Aorta (tissue), 5 donors: ENCODE data around the gene ZNHIT1. TPM values are rescaled to one million over a fixed set of nuclear protein-coding genes. Genes with fewer than 3 reads are reported as not detected.
"Not testable (repeated sequence)": the region's sequence is repeated elsewhere in the genome, so short reads cannot be mapped to it uniquely, and the experiment has no call there.

Experiments
- ATAC-seq: fragments of 200-7000 bp; cut with Tn5 transposase; one replicate; pipeline ENCODE4 v1.9.1; 2022; ENCODE audit warnings: moderate library complexity; ENCODE audit not compliant: low FRiP score
- DNase-seq, 2 donors: peaks; one replicate each; pipeline ENCODE4 v3.0.0-alpha.2; 2020
- H3K27ac ChIP-seq, 2 donors: one replicate each; pipeline ENCODE4 v1.5.1; 2013; ENCODE audit warnings: low read length in 2 of 2, mild to moderate bottlenecking in 2 of 2, moderate library complexity in 2 of 2, control low read depth in 1 of 2, inconsistent platforms in 1 of 2, low read depth in 1 of 2
- H3K27me3 ChIP-seq, 2 donors: one replicate each; pipeline ENCODE4 v1.6.1; 2013; ENCODE audit warnings: control low read depth in 1 of 2, low read length in 1 of 2, mild to moderate bottlenecking in 1 of 2, moderate library complexity in 1 of 2; ENCODE audit not compliant: insufficient read depth in 2 of 2, control insufficient read depth in 1 of 2
- H3K36me3 ChIP-seq, 2 donors: one replicate each; pipeline ENCODE4 v1.6.1; 2013; ENCODE audit warnings: control low read depth in 1 of 2, low read length in 1 of 2, mild to moderate bottlenecking in 1 of 2; ENCODE audit not compliant: insufficient read depth in 2 of 2, control insufficient read depth in 1 of 2
- H3K4me1 ChIP-seq, 2 donors: one replicate each; pipeline ENCODE4 v1.6.1; 2013; ENCODE audit warnings: low read length in 2 of 2, control low read depth in 1 of 2, mild to moderate bottlenecking in 1 of 2, moderate library complexity in 1 of 2; ENCODE audit not compliant: insufficient read depth in 2 of 2, control insufficient read depth in 1 of 2
- H3K4me3 ChIP-seq, 2 donors: one replicate each; pipeline ENCODE4 v1.5.1; 2013; ENCODE audit warnings: low read length in 2 of 2, control low read depth in 1 of 2, mild to moderate bottlenecking in 1 of 2
- H3K9me3 ChIP-seq: one replicate; pipeline ENCODE4 v1.6.1; 2013; ENCODE audit warnings: mild to moderate bottlenecking, low read length; ENCODE audit not compliant: control insufficient read depth
- WGBS, 2 donors: extraction: QIAGEN DNeasy Blood & Tissue Kit; methylation state at CpG; one replicate each; pipeline ENCODE4 v1.1.7; 2013; 5-methylcytosine and 5-hydroxymethylcytosine counted together
- intact Hi-C, 2 donors: fragments of 100-400 bp; cut with DNase I; formaldehyde crosslinking; loops; one replicate each; pipeline versions ENCODE4 v1.14.2 to v1.15.0; 2022
- polyA plus RNA-seq, 2 donors: library from polyadenylated mRNA; stranded (reverse); fragments of 200-250 nt; gene quantifications; one replicate each; pipeline ENCODE4 v1.2.3, GENCODE V29; 2013
- total RNA-seq, 2 donors: library from RNA; stranded (reverse); fragmentation: NEBNext Ultra II Directional; extraction: Animal tissue kit (Norgen Biotek cat#: 25700); gene quantifications; one replicate each; pipeline ENCODE4 v1.2.1, GENCODE V29; 2021
- donor health status: healthy with polysubstance abuse.
- donor health status: Bipolar disorder and iron deficiency.
- donor health status: DM: no; HTN: no; CAD: no.
- donor health status: DM: no; HTN: no; CAD: no.
- donor health status: DM: yes; HTN: yes; CAD: no.

ZNHIT1 gene
- total and polyA plus RNA-seq, 4 donors = 48.7 to 114 (median 75.1) TPM

- H3K4me1 ChIP-seq, ATAC-seq, H3K9me3 ChIP-seq, H3K27me3 ChIP-seq, H3K36me3 ChIP-seq, H3K27ac ChIP-seq, DNase-seq, H3K4me3 ChIP-seq, intact Hi-C loops: not testable (repeated sequence)
- 78 to 87% methylated on average over 5 of the region's 5 CpGs for WGBS, 2 donors
Measured at GRCh38 chr7:101253199-101253598, 35.2 kb downstream of the ZNHIT1 start.

GRCh38 chr7:101255796-101256195 is 37.8 kb downstream of the ZNHIT1 start:
- intact Hi-C loops = no loop called here

GRCh38 chr7:101258243-101258731 is 40.3 kb downstream of the ZNHIT1 start:
- H3K27ac ChIP-seq = no peak overlapping the region
- ATAC-seq (no peak), DNase-seq (no peak)
- H3K9me3 ChIP-seq = no peaks in the 10 kb centered on the region
- no peaks in the 10 kb centered on the region for H3K4me1 ChIP-seq
- no peaks in the 10 kb centered on the region for H3K27me3 ChIP-seq
- 37 to 43% methylated on average over 7 of the region's 7 CpGs for WGBS, 2 donors
- H3K4me3 ChIP-seq = no peak overlapping the region
- intact Hi-C loops = no loop called here
- no peaks in the 10 kb centered on the region for H3K36me3 ChIP-seq

More at GRCh38 chr7:101255796-101256195, 37.8 kb downstream of the ZNHIT1 start:
- 28 to 38% methylated on average over 4 of the region's 4 CpGs for WGBS, 2 donors
- Histone ChIP-seq H3K27ac (no peak overlapping the region), H3K4me1 (no peaks in the 10 kb centered on the region), H3K4me3 (no peak overlapping the region), H3K36me3 (no peaks in the 10 kb centered on the region), H3K9me3 (no peaks in the 10 kb centered on the region), H3K27me3 (no peaks in the 10 kb centered on the region)
- ATAC-seq (no peak), DNase-seq (no peak)

GRCh38 chr7:101264102-101264706 is 46.2 kb downstream of the ZNHIT1 start:
- H3K27me3 ChIP-seq, H3K4me3 ChIP-seq, ATAC-seq, H3K9me3 ChIP-seq, H3K4me1 ChIP-seq, DNase-seq, H3K36me3 ChIP-seq, H3K27ac ChIP-seq, intact Hi-C loops: not testable (repeated sequence)
- 45 to 48% methylated on average over 6 of the region's 6 CpGs for WGBS, 2 donors

- Histone ChIP-seq H3K4me3 (no peak overlapping the region), H3K4me1 (no peaks in the 10 kb centered on the region), H3K36me3 (no peaks in the 10 kb centered on the region), H3K27ac (no peak overlapping the region), H3K27me3 (no peaks in the 10 kb centered on the region), H3K9me3 (no peaks in the 10 kb centered on the region)
- ATAC-seq = no peak
- no peak for DNase-seq
- 82 to 84% methylated on average over 17 of the region's 17 CpGs for WGBS, 2 donors
- intact Hi-C loops = no loop called here
Measured at GRCh38 chr7:101265622-101266516, 47.9 kb downstream of the ZNHIT1 start.

- ATAC-seq (no peak), DNase-seq (no peak)
- H3K4me1 ChIP-seq = no peaks in the 10 kb centered on the region
- H3K4me3 ChIP-seq = no peak overlapping the region
- H3K27ac ChIP-seq = no peak overlapping the region
- H3K27me3 ChIP-seq = no peaks in the 10 kb centered on the region
- intact Hi-C loops = no loop called here
- 85 to 90% methylated on average over 21 of the region's 21 CpGs for WGBS, 2 donors
- H3K9me3 ChIP-seq = no peaks in the 10 kb centered on the region
- H3K36me3 ChIP-seq = no peaks in the 10 kb centered on the region
Measured at GRCh38 chr7:101269664-101270063, 51.7 kb downstream of the ZNHIT1 start.

- intact Hi-C loops = no loop called here
- Histone ChIP-seq H3K27ac (no peak overlapping the region), H3K36me3 (no peaks in the 10 kb centered on the region), H3K4me3 (no peak overlapping the region), H3K9me3 (no peaks in the 10 kb centered on the region), H3K27me3 (no peaks in the 10 kb centered on the region), H3K4me1 (no peaks in the 10 kb centered on the region)
- ATAC-seq (no peak), DNase-seq (no peak)
- WGBS, 2 donors = 53 to 58% methylated on average over 5 of the region's 5 CpGs
Measured at GRCh38 chr7:101271021-101271420, 53.1 kb downstream of the ZNHIT1 start.

GRCh38 chr7:101273206-101273605 is 55.2 kb downstream of the ZNHIT1 start:
- DNase-seq (no peak), ATAC-seq (no peak)
- intact Hi-C loops = no loop called here
- Histone ChIP-seq H3K27me3 (no peaks in the 10 kb centered on the region), H3K27ac (no peak overlapping the region), H3K36me3 (no peaks in the 10 kb centered on the region), H3K4me3 (no peak overlapping the region), H3K4me1 (no peaks in the 10 kb centered on the region), H3K9me3 (no peaks in the 10 kb centered on the region)
- WGBS, 2 donors = 49 to 65% methylated on average over 4 of the region's 4 CpGs
